Measurements from ENCODE around the gene MLXIP. TPM values are rescaled to one million over a fixed set of nuclear protein-coding genes. Genes with fewer than 3 reads are reported as not detected.

The MLXIP gene
- total and polyA plus RNA-seq, 12 donors, result 13.7 to 98.1 (median 40.1) TPM

- TF ChIP-seq POLR2A (IDR thresholded peaks at IDR 0.05) (no peak), CTCF (IDR thresholded peaks at IDR 0.05) (no peak)
- DNase-seq, result no peak
- Histone ChIP-seq H3K36me3 (replicated peaks in 1 of 2) (peaks cover 0 to 23% of the 10 kb centered on the region in 2 donors), H3K4me3 (no peak overlapping the region), H3K27ac (peak overlapping the region in 2 of 5 donors; percentile 45), H3K4me1 (replicated peaks in 1 of 2) (peaks cover 16 to 73% of the 10 kb centered on the region in 2 donors), H3K27me3 (no peaks in the 10 kb centered on the region), H3K9me3 (replicated peaks in 1 of 3) (no peaks in the 10 kb centered on the region)
- 68 to 88% (median 75%) methylated on average over 9 of the region's 9 CpGs for WGBS, 4 donors
- intact Hi-C loops (cut with DNase I), result no loop called here
These were observed 9.7 kb downstream of the MLXIP start for GRCh38 chr12:122088179-122088810.

GRCh38 chr12:122089077-122089476, 10.5 kb downstream of the MLXIP start:
- Histone ChIP-seq H3K4me1 (replicated peaks in 1 of 2) (peaks cover 10 to 69% of the 10 kb centered on the region in 2 donors), H3K4me3 (no peak overlapping the region), H3K27me3 (no peaks in the 10 kb centered on the region), H3K36me3 (replicated peaks in 1 of 2) (peaks cover 0 to 23% of the 10 kb centered on the region in 2 donors), H3K27ac (no peak overlapping the region), H3K9me3 (replicated peaks in 1 of 3) (no peaks in the 10 kb centered on the region)
- no peak for TF ChIP-seq POLR2A (IDR thresholded peaks at IDR 0.05)
- DNase-seq, result no peak
- 72 to 94% (median 76%) methylated on average over 2 of the region's 2 CpGs for WGBS, 4 donors
- intact Hi-C loops (cut with DNase I), result no loop called here

GRCh38 chr12:122090759-122091515, 12.4 kb downstream of the MLXIP start:
- Histone ChIP-seq H3K36me3 (replicated peaks in 1 of 2) (peaks cover 0 to 5% of the 10 kb centered on the region in 2 donors), H3K27ac (peak overlapping the region in 4 of 5 donors; percentile 5 to 74 (median 45)), H3K4me1 (replicated peaks in 1 of 2) (peaks cover 14 to 73% of the 10 kb centered on the region in 2 donors), H3K9me3 (replicated peaks in 1 of 3) (no peaks in the 10 kb centered on the region), H3K27me3 (no peaks in the 10 kb centered on the region), H3K4me3 (peak overlapping the region in 1 of 4 donors; percentile 2)
- peak in 2 of 7 donors; percentile 40 for DNase-seq
- intact Hi-C loops (cut with DNase I), result no loop called here
- no peak for TF ChIP-seq CTCF (IDR thresholded peaks at IDR 0.05)
- no peak for TF ChIP-seq POLR2A (IDR thresholded peaks at IDR 0.05)
- 45 to 50% (median 46%) methylated on average over 7 of the region's 7 CpGs for WGBS, 4 donors

- 92 to 95% (median 93%) methylated on average over 9 of the region's 9 CpGs for WGBS, 4 donors
- Histone ChIP-seq H3K36me3 (replicated peaks in 1 of 2) (no peaks in the 10 kb centered on the region), H3K27me3 (no peaks in the 10 kb centered on the region), H3K4me1 (replicated peaks in 1 of 2) (peaks cover 37 to 73% of the 10 kb centered on the region in 2 donors), H3K9me3 (replicated peaks in 1 of 3) (no peaks in the 10 kb centered on the region), H3K27ac (peak overlapping the region in 2 of 5 donors; percentile 46 to 74), H3K4me3 (no peak overlapping the region)
- intact Hi-C loops (cut with DNase I), result no loop called here
- no peak for DNase-seq
- TF ChIP-seq CTCF (IDR thresholded peaks at IDR 0.05), result no peak
These were observed 14.7 kb downstream of the MLXIP start for GRCh38 chr12:122093098-122093883.
